HG03342 (cell line): ENCODE data around the gene NDST3.
A peak's percentile ranks its signal among the peaks of the same experiment; 100 is the strongest.

Experiments used
- ATAC-seq: cut with Tn5 transposase; IDR thresholded peaks from one replicate; pipeline ENCODE4 v1.9.1; 2021; ENCODE audit warnings: mild to moderate bottlenecking, moderate library complexity; ENCODE audit not compliant: unreplicated experiment

Gene NDST3

DNA sequence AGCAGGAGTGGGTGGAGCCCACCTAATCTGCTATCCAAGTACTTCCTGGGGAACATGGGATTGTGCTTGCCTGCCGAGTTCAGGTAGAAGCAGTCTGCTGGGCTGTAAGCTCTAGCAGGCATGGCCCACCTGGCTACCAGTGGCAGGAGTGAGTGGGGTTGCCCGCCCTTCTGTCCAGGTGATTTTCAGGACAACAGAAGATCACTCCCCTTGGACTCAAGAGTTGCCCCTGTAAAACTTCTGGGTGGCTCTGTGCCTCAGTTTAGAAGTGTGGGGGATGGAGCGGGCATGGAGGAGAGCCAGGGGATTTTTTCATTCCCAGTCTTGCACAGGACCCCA lies 43.5 kb downstream of the NDST3 start:
- ATAC-seq, result no peak

DNA sequence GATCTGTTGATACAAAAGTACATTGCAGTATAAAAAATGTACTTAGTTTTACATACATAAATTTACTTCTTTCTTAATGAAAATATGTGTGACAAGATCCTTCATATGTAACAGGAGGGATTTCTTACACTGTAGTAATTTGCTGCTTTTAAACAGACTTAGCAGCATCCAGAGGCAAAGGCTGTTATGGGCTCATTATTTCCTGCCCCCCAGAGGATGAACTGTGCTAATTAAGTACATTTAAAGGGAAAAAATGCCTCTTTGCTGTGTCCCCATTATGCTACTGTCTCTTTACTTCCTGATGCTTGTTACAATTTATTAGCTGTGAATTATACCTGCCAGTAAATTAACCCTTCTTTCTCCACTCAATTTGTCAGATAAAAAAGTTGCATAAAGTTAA lies 47.1 kb downstream of the NDST3 start:
- no peak for ATAC-seq

DNA sequence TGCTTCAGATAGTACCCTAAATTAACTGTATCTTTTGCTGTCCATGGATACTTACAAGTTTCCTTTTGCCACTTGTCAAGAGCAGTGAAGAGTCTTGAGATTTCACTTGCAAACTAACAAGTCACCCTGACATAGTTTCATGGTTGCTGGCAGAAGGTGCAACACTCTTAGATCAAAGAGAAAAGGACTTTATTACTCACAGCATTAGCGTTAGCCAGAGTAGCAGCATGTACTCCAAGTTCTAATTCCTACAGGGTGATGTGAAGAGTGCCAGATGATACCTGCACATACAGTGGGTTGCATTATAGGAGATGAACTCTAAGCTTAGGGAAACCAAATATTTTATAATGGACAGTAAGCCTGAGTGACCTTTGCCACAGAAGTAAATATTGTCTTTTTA lies 47.9 kb downstream of the NDST3 start:
- no peak for ATAC-seq

DNA sequence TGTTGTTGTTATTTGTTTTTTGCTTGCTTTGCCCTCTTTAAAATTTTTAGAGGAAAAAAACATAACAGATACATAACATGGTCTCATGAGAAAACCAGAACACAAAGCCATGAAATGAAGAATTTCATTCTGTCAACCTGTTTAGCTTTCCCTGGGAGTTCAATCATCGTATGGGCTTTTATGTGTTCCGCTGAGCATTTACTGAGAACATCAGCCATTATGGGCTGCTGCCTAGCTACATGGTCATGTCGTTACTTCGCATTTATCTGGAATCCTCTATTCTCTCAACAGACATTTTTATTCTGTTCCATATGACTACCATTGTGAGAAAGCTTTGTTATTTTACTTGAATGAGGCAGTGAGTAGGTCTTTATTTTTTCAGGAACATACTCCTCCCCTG lies 51.4 kb downstream of the NDST3 start:
- no peak for ATAC-seq

DNA sequence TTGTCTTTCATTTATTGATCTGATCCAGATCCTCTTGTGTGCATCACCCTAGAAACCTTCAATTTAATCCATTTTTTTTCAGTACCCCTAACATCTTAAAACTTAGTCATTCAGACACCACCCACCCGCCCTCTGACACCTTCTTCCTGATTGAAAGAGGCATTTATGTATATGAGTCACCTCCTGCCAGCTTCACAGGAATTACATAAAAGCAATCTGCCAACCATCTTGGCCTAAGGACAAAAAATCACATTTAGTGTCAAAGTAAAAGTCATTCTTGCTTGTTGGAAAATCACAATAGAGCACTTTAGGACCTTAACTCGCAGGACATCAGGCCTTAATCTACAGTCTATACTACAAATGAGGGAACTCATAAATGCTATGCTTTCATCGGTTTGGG lies 52.1 kb downstream of the NDST3 start:
- ATAC-seq, result no peak

DNA sequence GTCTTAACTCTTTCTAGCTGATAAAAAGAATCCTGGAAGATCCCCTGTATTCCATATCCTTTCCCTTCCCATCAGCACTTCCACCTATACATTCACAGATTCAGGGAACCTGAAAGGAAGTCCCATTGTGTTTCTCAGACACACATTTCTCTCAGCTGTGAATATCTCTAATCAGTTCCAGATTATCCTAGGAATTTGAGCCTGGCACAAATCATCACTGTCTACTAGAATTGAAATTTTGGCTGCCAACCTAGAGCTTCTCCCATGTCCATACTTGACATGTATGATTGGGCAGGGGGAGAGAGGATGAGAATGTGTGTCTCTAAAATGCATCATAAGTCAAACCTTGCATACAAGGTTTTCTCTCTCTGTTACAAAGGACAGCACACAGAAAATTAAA lies 53.1 kb downstream of the NDST3 start:
- no peak for ATAC-seq

- ATAC-seq, result no peak
Measured at GRCh38 chr4:118099106-118099505, 64.8 kb downstream of the NDST3 start.

DNA sequence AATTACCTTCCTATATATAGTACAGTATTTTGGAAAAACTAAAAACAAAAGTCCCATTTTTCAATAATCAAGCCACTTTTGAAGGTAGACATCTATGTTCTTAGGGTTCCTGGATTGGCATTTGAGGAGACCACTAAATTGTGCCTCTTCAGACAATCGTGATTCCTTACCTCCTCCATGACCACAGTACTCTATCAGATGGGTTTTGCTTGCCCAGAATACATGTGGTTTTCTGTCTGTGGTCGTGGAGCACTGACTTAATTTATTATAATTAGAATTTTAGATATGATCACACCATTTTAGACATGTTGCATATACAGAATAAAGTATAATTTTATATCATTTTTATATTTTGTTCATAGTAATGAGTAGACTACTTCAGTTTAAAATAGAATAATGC lies 67.9 kb downstream of the NDST3 start:
- no peak for ATAC-seq

DNA sequence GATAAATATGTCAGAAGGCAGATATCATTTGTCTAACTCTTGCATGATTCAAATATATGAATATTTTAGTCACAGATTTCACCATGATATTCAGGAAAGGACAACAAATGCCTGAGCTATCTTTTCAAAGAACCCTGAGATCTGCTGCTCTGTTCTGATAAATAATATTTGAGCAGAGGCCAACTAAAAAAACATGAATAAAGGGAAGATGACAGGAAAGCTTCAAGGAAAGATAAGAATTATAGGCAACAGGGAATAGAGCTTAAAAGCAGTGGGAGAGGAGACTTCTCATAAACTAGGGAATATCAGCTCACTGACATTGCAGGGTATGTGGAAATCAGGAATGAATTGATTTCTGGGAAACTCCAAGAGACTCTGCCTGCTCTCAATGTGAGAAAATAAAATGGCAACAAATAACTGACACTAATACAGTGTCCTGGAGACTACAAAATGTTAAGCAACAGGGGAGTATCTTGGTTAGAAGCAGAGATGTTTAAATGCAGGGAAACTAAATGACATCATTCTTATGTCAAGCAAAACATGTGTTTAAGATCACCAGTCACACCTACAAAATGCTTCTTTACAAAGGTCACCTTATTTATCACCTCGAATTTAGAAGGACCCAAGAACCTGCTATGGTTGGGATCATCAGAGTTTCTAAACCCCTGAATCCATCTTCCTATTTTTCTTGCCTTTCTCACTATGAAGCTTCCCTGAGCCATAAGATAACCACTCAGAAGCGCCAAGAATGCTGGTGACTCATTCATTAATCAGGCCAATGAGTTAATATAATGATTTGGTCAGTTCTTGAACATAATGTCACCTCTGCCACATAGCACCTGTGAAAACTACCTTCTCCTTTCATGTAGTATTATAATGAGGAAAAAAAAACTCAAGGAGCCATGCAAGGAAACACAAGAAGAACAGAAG lies 78.1 kb downstream of the NDST3 start:
- no peak for ATAC-seq

- peak; percentile 86 for ATAC-seq
Measured at GRCh38 chr4:118113220-118113619, 78.9 kb downstream of the NDST3 start.

- ATAC-seq, result no peak
Measured at GRCh38 chr4:118114720-118115119, 80.4 kb downstream of the NDST3 start.

- no peak for ATAC-seq
Measured at GRCh38 chr4:118120120-118120760, 86.0 kb downstream of the NDST3 start.

DNA sequence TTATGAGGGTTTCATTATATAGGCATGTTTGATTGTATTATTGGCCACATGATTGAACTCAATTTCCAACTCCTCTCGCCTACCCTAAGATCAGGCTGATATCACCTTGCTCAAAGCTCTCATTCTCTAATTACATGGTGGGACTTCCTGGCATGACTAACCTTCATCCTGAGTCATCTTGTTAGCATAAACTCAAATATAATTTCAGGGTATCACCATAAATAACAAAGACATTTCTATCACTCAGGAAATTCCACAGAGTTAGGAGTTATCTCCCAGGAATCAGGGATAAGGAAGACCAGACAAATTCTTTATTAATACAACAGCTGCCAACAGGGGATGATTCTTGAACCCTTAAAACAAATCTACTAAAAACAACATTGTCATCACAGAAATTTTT lies 90.7 kb downstream of the NDST3 start:
- no peak for ATAC-seq

DNA sequence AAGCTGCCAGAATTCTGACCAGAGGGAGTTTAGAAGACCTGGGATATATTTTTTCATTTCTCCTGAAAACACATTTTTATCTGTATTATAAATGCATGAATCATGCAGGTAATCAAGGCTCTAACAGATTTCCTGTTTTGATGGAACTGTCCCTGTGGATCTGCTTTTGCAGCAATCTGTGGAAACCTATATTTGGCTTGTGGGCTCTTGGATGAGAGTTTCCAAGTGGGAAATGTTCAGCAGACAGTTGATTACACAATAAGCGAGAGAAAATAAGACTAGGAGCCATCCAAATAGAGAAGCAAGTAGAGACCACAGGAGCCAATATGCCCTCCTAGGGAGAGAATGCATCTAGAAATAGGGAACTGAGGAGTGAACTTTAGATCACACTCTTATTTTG lies 105.0 kb downstream of the NDST3 start:
- no peak for ATAC-seq

DNA sequence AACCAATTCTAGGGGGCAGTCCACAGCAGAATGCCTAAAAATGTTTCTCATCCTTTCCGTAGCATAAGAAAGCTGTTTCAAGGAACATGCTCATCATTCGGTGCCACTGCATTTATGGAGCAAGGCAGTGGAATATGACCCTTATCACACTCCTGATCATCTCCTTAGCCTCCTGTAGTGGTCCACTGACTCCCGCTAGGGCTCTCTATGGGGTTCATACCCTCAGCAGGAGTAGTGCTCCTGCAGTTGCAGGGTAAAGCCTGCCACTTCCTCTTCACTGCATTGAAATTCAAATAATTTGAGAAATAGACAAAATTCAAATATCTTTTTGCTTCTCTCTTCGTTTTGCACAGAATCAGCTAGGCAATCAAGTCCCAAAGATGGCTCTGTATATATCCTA lies 107.0 kb downstream of the NDST3 start:
- ATAC-seq, result no peak

DNA sequence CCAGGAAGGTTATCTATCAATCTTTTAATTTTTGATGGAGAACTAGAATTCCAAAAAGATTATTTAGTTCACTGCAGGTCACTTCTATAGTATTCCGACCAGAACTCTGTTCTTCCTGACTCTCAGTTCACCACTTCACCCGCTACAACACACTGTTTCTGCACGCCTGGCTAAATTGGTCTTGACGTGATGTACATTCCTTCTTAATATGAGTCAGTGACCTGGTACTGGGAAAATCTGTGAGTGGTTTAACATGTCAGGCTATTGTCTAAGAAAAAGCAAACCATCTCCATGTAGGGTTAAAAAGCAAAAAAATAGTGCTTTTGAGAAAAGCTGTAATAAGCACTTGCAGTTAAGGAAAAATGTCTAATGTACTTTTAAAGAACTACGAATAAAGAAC lies 120.4 kb downstream of the NDST3 start:
- no peak for ATAC-seq

- ATAC-seq, result no peak
Measured at GRCh38 chr4:118155516-118155915, 121.2 kb downstream of the NDST3 start.

DNA sequence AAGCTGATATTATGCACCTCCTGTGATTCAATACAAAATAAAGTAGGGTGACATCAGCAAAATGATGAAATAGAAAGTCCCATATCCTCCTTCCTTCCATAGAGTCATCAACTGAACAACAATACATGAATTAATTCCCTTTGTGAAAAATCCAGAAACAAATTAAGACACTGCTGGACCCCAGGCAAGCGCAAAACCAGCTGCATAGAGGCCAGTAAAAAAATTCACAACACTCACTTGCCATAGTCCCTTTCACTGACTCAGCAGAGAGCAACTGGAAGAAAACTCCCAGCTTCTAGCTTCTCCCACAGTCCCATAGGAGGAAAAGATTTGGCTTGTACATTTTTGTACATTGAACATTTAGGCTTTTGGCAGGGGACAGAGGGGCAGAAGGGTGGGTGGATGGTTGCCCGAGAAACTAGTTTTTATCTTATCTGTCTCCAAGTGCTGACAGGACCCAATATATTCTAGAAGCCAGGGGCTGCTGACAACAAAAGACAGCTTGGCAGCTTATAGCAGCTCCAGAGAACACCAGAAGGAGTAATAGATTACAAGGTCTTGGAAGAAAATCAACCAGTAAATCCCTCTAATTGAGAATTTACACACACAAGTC lies 124.6 kb downstream of the NDST3 start:
- ATAC-seq, result no peak

GRCh38 chr4:118167306-118167705 lies 133.0 kb downstream of the NDST3 start:
- no peak for ATAC-seq

DNA sequence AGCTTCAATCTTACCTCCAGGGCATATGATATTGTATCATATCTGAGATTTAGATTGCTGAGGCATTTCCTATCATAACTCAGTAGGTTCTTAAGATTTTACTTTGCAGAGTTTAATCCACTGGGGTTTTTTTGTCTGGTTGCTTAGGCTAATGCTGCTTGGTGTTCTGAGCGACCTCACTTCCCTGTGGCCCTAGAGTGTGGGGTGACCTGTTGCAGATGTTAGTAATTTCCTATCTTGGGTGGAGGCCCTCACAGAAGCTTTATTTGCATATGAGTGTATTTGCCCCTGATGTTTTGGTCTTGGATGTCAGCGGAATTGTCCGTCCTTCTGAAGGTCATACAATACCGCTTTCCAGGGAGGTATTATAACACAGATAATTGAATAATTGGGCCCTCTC lies 137.1 kb downstream of the NDST3 start:
- ATAC-seq, result no peak

- no peak for ATAC-seq
Measured at GRCh38 chr4:118173126-118173525, 138.8 kb downstream of the NDST3 start.
